Measurements from ENCODE around the gene KLF18.

GRCh38 chr1:44114098-44114497 is 27.3 kb downstream of the KLF18 start:
- TF ChIP-seq, protein P1, sequence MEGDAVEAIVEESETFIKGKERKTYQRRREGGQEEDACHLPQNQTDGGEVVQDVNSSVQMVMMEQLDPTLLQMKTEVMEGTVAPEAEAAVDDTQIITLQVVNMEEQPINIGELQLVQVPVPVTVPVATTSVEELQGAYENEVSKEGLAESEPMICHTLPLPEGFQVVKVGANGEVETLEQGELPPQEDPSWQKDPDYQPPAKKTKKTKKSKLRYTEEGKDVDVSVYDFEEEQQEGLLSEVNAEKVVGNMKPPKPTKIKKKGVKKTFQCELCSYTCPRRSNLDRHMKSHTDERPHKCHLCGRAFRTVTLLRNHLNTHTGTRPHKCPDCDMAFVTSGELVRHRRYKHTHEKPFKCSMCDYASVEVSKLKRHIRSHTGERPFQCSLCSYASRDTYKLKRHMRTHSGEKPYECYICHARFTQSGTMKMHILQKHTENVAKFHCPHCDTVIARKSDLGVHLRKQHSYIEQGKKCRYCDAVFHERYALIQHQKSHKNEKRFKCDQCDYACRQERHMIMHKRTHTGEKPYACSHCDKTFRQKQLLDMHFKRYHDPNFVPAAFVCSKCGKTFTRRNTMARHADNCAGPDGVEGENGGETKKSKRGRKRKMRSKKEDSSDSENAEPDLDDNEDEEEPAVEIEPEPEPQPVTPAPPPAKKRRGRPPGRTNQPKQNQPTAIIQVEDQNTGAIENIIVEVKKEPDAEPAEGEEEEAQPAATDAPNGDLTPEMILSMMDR (conservative IDR thresholded peaks at IDR 0.05; ENCODE audit: low read depth, low read length) = no peak
- no peak for TF ChIP-seq EZH2 (IDR thresholded peaks at IDR 0.05; ENCODE audit: borderline replicate concordance, low read depth, low read length, poor library complexity, severe bottlenecking)

All from A673 (cell line).